HEK293 (cell line): ENCODE data around the gene LAIR2.

ENCODE experiments used
- CTCF ChIA-PET: fragments of 350-600 bp; formaldehyde crosslinking; extraction: SDS; loops from one replicate; lab custom pipeline; 2021; ENCODE audit warnings: antibody characterized with exemption; lab: Yijun Ruan, JAX
- POLR2A ChIA-PET: fragments of 300-600 bp; formaldehyde crosslinking; extraction: SDS; loops from one replicate; lab custom pipeline; 2020; ENCODE audit warnings: antibody characterized with exemption, inconsistent platforms; lab: Yijun Ruan, JAX
- H3K27ac ChIP-seq: fragments of 200-500 bp; sonication (Bioruptor generic); 2 replicates; pipeline ENCODE4 v1.5.1; 2014; ENCODE audit warnings: low read depth, low read length, control low read depth, inconsistent platforms; ENCODE audit errors: extremely low read depth
- H3K36me3 ChIP-seq, 2 experiments: fragments of 200-500 bp in 1 of 2; sonication (Bioruptor generic) in 1 of 2; 1 replicate in 1 of 2; 2 replicates in 1 of 2; pipeline ENCODE4 v1.5.1; 2014 to 2017; ENCODE audit warnings: inconsistent platforms in 2 of 2, low read length in 2 of 2; ENCODE audit not compliant: control insufficient read depth in 2 of 2, insufficient read depth in 1 of 2
- H3K4me1 ChIP-seq: fragments of 200-500 bp; sonication (Bioruptor generic); 2 replicates; pipeline ENCODE4 v1.5.1; 2014; ENCODE audit warnings: mild to moderate bottlenecking, low read length, inconsistent platforms; ENCODE audit not compliant: control insufficient read depth, insufficient read depth
- H3K4me3 ChIP-seq: 2 replicates; pipeline ENCODE4 v1.5.1; 2011; ENCODE audit warnings: low read depth, mild to moderate bottlenecking, control low read depth, low read length, moderate library complexity
- H3K9me3 ChIP-seq: fragments of 200-500 bp; sonication (Bioruptor generic); 2 replicates; pipeline ENCODE4 v1.5.1; 2014; ENCODE audit warnings: low read depth, low read length, inconsistent platforms; ENCODE audit not compliant: control insufficient read depth, insufficient read depth
- EGR2 ChIP-seq: fragments of 450-650 bp; formaldehyde crosslinking; IDR thresholded peaks from 2 replicates; pipeline ENCODE4 v1.5.1; 2016; ENCODE audit warnings: low read depth, missing biosample characterization, missing genetic modification characterization
- HIC1 ChIP-seq: fragments of 450-650 bp; formaldehyde crosslinking; IDR thresholded peaks from 2 replicates; pipeline ENCODE4 v1.5.1; 2016; ENCODE audit warnings: missing biosample characterization, missing genetic modification characterization
- PATZ1 ChIP-seq: fragments of 450-650 bp; formaldehyde crosslinking; IDR thresholded peaks from 2 replicates; pipeline ENCODE4 v1.5.1; 2016; ENCODE audit warnings: missing biosample characterization, missing genetic modification characterization
- TSHZ1 ChIP-seq: fragments of 450-650 bp; formaldehyde crosslinking; IDR thresholded peaks from 2 replicates; pipeline ENCODE4 v1.5.1; 2016; ENCODE audit warnings: missing biosample characterization, missing genetic modification characterization, borderline replicate concordance
- ZFHX2 ChIP-seq: fragments of 450-650 bp; formaldehyde crosslinking; conservative IDR thresholded peaks from 2 replicates; pipeline ENCODE4 v1.5.1; 2016; ENCODE audit warnings: missing biosample characterization, missing genetic modification characterization
- ZNF157 ChIP-seq: fragments of 450-650 bp; formaldehyde crosslinking; IDR thresholded peaks from 2 replicates; pipeline ENCODE4 v1.5.1; 2016; ENCODE audit warnings: missing biosample characterization, missing genetic modification characterization
- ZNF324 ChIP-seq: fragments of 450-650 bp; formaldehyde crosslinking; IDR thresholded peaks from 2 replicates; pipeline ENCODE4 v1.5.1; 2016; ENCODE audit warnings: missing biosample characterization, missing genetic modification characterization
- ZNF658 ChIP-seq: fragments of 450-650 bp; formaldehyde crosslinking; IDR thresholded peaks from 2 replicates; pipeline ENCODE4; 2016; ENCODE audit warnings: missing biosample characterization, missing genetic modification characterization

Gene LAIR2

GRCh38 chr19:54455786-54456422 lies 46.7 kb upstream of the LAIR2 start:
- no peaks in the 10 kb centered on the region for H3K9me3 ChIP-seq
- TF ChIP-seq ZFHX2 = 0 out of 2 replicates have a peak, but pooled peaks have one; percentile 10
- TF ChIP-seq ZNF658 = no peak
- TF ChIP-seq EGR2 (tag by site-specific recombination) = peak; percentile 45; the same call in 1 of the 2 replicates
- no peak for TF ChIP-seq TSHZ1
- TF ChIP-seq, all 188 proteins: peak for 2
- H3K4me3 ChIP-seq = no peak overlapping the region
- ChIA-PET CTCF (no interaction called here), POLR2A (interaction anchor here (0.7 to 6.8 kb wide), 3 partner anchors 7 to 18 kb away, joined by 4 to 64 read pairs (median 5); partner anchors contain the start of genes LENG8 and LENG9)
- H3K36me3 ChIP-seq = peaks cover 45 to 98% of the 10 kb centered on the region in 2 experiments
- no peak overlapping the region for H3K27ac ChIP-seq
- H3K4me1 ChIP-seq = peaks cover 12% of the 10 kb centered on the region

- H3K4me3 ChIP-seq = no peak overlapping the region
- POLR2A ChIA-PET = interaction anchor here (6.8 kb wide), 1 partner anchor 7 kb away, joined by 64 read pairs; the partner anchor contains the start of gene LENG8
- TF ChIP-seq ZNF324 (tag by site-specific recombination) = no peak
- TF ChIP-seq HIC1 = 0 out of 2 replicates have a peak, but pooled peaks have one; percentile 22
- H3K9me3 ChIP-seq = no peaks in the 10 kb centered on the region
- H3K27ac ChIP-seq = no peak overlapping the region
- peaks cover 44 to 98% of the 10 kb centered on the region in 2 experiments for H3K36me3 ChIP-seq
- peaks cover 4% of the 10 kb centered on the region; the same call in 1 of the 2 replicates for H3K4me1 ChIP-seq
- CTCF ChIA-PET = interaction anchor here (0.8 kb wide), 1 partner anchor 961 kb away, joined by 3 read pairs; no protein-coding TSS in a partner anchor
Measured at GRCh38 chr19:54456423-54457373, 45.9 kb upstream of the LAIR2 start.

GRCh38 chr19:54457773-54458647 lies 44.6 kb upstream of the LAIR2 start:
- no peak overlapping the region for H3K27ac ChIP-seq
- no peak overlapping the region for H3K4me3 ChIP-seq
- H3K9me3 ChIP-seq = no peaks in the 10 kb centered on the region
- H3K36me3 ChIP-seq = peaks cover 36 to 93% of the 10 kb centered on the region in 2 experiments
- ChIA-PET CTCF (interaction anchor here (0.8 to 1.4 kb wide), 2 partner anchors 18 to 960 kb away, joined by 3 read pairs; no protein-coding TSS in a partner anchor), POLR2A (interaction anchor here (0.9 to 6.8 kb wide), 2 partner anchors 9 to 20 kb away, joined by 3 to 64 read pairs; partner anchors contain the start of gene LENG8)
- H3K4me1 ChIP-seq = peaks cover 3% of the 10 kb centered on the region; the same call in 1 of the 2 replicates
- no peak for TF ChIP-seq ZNF157
- 0 out of 2 replicates have a peak, but pooled peaks have one; percentile 15 for TF ChIP-seq PATZ1 (tag by site-specific recombination)
